Caki2 (cell line): ENCODE measurements around the gene FAM131C. TPM values are rescaled to one million over a fixed set of nuclear protein-coding genes. Genes with fewer than 3 reads are reported as not detected.
"Not testable (repeated sequence)": the region's sequence is repeated elsewhere in the genome, so short reads cannot be mapped to it uniquely, and the experiment has no call there.

ENCODE experiments used
- DNase-seq: peaks from one replicate; pipeline ENCODE4 v3.0.0-alpha.2; 2015; ENCODE audit warnings: low read depth
- in situ Hi-C: cut with HindIII; loops from 2 replicates; pipeline ENCODE4 v1.10.0; 2016; ENCODE audit warnings: low sequenced_read_pairs, low pct_unique_long_range_greater_than_20kb, mixed read lengths
- total RNA-seq: library from RNA; depleted of rRNA; stranded (reverse); fragments of >200 nt; shearing (Covaris generic); gene quantifications from 2 replicates; pipeline ENCODE4 v1.2.3, GENCODE V29; 2014; ENCODE audit warnings: low replicate concordance

FAM131C gene
- total RNA-seq, 1 experiment from 2014 or later = 2.4 TPM

DNA sequence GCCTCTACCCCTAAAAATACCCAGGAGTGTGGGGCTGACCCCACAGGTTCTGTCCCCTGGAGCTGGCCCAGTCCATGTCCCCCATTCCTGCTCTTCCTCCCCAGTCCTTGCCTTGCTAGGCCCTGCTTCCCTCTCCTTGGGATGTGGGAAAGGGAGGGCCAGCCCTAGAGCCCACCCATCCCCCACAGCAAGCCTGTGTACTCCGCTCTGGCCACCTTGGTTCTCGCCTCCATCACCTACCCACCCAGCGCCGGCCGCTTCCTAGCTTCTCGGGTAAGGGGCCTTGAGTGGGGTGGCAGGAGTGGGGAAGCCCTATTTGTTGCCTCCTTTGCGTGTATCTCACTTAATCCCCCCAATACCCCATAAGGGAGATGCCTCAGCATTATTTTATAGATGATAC, 23.1 kb downstream of the FAM131C start:
- no peak for DNase-seq
- in situ Hi-C loops = no loop called here

DNA sequence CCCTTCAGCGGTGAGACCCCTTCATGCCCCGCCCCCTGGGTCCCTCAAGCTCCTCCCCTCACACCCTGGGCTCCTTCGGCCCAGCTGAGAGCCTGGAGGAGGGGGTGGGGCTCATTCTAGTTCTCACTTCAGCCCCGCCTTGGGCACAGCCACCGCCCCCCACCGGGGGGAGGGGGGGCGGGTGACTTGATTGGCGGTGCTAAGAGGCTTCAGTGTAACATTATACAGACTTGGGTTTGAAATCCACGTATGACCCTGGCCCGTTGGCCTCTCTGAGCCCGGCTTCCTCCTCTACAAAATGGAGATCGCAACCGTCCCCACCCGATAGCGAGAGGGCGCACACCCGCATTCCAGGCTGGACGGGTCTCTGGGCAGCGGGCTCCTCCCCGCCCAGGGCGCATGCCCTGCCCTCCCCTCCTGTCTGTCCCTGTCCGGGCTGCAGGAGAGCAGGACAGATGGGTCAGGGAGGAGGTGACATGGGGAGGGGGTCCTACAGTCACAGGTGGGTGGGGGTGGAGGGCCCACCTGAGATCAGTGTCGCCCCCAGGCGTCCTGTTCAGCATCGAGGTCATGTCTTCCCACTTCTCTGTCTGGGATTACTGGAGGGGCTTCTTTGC, 24.8 kb downstream of the FAM131C start:
- no peak for DNase-seq
- in situ Hi-C loops = no loop called here

DNA sequence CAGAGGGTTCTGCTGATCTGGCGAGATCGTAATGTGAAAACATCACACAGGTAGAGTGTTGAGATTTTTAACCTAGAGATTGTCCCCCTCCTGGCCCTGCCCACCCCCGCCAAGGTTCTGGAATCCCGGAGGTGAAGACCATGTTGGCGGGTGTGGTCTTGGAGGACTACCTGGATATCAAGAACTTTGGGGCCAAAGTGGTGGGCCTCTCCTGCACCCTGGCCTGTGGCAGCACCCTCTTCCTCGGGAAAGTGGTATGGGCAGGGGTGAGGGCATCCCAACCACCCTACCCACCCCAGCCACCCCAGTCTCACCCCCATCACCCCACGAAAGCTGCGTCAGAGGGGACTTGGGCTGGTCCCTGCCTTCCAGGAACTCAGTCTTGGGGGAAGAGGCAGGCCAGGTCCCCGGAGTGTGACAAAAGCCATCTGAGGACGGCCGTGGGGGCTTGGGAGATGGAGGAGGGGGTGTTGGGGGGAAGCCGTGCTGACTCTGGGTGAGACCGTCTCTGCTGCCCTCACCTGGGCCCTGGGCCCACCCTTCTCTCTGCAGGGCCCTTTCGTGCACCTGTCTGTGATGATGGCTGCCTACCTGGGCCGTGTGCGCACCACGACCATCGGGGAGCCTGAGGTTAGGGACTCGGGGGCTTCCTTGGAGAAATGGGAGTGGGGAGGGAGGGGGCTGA, 25.5 kb downstream of the FAM131C start:
- in situ Hi-C loops = no loop called here
- no peak for DNase-seq

DNA sequence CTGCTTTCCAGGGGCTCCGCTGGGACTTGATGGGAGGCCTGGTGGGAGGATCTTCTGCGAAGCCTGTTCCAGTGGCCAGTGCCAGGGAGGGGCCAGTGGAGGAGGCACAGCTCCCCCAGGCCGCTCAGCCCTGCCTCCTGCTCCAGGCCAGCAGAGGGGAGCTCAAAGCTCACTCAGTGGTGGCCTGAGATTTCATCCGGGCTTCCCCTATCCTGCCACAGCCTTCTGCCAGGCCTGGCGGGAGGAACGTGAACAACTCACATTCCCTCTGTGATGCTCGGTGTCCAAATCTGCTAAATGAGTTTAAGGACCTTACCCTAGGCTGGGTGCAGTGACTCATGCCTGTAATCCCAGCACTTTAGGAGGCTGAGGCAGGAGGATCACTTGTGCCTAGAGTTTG, 26.6 kb downstream of the FAM131C start:
- in situ Hi-C loops = no loop called here
- no peak for DNase-seq

DNA sequence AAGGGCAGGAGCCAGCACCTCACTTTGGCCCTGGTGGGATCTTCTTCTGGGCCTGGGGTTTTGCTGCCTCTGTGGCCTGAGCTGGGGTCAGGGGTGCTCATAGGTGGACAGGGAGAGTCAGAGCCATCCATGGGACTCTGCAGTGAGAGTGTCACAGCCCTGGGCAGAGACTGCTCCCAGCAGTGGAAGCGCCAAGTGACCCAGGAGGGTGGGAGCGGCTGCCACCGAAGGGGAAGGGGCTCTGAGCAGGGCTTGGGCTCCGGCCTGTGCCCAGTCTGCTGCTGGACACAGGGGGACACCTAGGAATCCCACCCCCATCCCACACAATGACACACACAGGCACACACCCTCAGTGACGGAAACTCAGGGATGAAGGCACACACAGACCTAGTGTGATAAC, 29.5 kb downstream of the FAM131C start:
- DNase-seq = no peak
- in situ Hi-C loops = no loop called here

DNA sequence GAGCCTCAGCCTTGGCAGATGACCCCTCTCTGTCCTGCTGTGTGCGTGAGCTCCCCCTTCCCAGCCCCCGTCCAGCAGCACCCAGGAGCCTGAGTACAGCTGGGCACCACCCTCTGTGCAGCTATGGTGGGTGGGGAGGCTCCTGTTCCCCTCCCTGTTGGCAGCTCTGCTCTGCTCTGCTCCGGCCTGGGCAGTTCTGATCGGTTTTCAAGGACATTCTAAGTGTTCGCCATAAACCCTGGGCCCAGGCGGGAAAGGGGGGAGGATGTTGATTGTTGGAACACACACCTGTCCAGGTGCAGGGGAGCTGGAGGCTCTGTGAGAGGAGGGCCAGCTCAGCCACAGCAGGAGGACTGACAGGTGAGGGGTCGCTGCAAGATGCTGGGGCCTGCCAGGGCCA, 29.9 kb downstream of the FAM131C start, which contains the start of gene CLCNKB:
CLCNKB (plus strand) TSS at position 262 of the 400 bp plus-strand sequence. CDS start 711 bp downstream, outside the sequence.
- in situ Hi-C loops = no loop called here
- no peak for DNase-seq

- in situ Hi-C loops, DNase-seq: not testable (repeated sequence)
These were observed 30.8 kb downstream of the FAM131C start for GRCh38 chr1:16042654-16043053.

DNA sequence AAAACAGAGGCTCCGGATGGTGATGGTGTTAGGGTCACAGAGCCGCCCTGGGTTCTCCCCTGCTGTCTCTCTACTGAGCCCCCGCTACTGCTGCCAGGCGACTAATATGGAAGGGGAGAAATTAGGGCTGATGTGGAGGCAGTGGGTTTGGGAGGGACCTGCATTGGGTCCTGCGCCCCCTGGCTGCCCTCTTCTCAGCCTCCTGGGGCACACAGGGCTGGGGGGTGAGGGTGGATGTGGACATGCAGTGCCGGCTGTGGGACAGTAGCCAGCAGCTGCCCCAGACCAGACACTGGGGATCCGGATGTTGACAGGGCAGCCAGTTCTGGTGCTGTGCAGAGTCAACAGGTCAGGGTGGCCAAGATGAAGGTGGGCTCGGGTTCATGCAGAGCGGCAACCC, 31.4 kb downstream of the FAM131C start:
- in situ Hi-C loops = no loop called here
- no peak for DNase-seq

DNA sequence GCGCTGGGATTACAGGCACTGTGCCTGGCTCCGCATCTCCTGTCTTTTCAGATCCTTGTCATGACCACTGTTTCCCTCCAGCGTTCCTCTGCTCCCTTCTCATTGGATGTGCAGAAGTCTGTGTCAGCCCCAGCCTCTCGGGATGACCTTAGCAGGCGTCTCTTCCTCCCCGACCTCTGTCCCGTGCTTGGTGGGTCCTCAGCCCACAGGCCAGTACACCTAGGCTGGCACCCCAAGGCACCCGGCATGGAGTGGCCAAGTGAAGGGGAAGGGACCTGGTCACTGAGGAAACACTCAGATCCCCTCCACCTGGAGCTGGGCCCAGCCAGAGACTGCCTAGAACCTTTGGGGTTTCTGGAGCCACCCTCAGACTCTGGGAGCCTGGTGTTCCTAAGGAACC, 32.3 kb downstream of the FAM131C start:
- in situ Hi-C loops = no loop called here
- DNase-seq = no peak

- DNase-seq, in situ Hi-C loops: not testable (repeated sequence)
These were observed 33.6 kb downstream of the FAM131C start for GRCh38 chr1:16039871-16040270.

DNA sequence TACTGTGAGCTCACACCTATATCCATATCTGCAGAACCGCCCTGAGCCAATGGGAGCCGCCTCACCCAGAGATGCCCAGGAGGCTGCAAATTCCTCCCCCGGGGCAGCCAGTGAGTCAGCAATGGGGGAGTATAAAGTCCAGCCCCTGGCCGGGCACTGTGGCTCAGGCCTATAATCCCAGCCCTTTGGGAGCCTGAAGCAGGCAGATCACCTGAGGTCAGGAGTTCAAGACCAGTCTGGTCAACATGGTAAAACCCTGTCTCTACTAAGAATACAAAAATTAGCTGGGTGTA, 34.9 kb downstream of the FAM131C start:
- in situ Hi-C loops = no loop called here
- DNase-seq = no peak

DNA sequence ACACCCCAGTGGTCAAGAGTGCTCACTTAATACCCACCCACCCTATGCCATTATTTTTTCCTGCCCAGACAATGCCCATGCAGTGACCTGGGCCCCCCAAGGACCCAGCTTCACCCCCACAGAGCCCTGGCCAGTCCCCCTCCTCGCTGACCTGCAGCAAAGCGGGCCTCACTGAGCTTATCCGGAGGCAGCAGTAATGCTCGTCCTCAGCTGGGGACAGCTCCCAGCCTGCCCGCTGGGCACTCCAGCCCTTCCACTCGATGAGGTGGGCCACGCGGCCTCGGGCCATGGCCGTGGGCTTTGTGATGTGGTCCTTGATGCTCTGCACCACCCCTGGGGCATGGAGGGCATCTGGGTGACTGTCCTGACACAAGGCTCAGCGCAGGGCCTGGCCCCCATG, 37.0 kb downstream of the FAM131C start:
- not testable (repeated sequence) for DNase-seq

DNA sequence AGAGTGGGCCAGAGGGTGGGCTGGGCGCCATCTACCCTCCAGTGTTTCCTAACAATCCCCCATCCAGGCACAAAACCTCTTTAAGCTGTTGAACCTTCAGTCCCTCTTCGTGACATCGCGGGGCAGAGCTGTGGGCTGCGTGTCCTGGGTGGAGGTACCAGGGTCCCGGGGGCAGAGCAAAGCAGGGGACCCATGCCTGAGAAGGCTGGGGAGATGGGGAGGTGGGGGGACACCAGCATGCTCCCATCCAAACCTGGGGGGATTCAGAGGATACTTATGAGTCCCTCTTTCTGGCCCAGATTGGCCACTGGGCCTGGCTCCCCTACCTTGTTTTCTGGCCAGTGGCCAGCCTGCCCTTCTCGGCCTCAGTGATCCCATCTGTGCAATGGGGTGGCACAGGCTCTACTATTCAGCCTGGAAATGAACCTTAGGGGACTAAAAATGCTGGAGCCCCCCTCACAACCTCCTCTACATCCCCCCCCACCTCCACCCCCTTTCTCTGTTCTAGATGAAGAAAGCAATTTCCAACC, 40.3 kb downstream of the FAM131C start:
- in situ Hi-C loops, DNase-seq: not testable (repeated sequence)

More for the DNA sequence above, 37.0 kb downstream of the FAM131C start:
- in situ Hi-C loops = not testable (repeated sequence)

DNA sequence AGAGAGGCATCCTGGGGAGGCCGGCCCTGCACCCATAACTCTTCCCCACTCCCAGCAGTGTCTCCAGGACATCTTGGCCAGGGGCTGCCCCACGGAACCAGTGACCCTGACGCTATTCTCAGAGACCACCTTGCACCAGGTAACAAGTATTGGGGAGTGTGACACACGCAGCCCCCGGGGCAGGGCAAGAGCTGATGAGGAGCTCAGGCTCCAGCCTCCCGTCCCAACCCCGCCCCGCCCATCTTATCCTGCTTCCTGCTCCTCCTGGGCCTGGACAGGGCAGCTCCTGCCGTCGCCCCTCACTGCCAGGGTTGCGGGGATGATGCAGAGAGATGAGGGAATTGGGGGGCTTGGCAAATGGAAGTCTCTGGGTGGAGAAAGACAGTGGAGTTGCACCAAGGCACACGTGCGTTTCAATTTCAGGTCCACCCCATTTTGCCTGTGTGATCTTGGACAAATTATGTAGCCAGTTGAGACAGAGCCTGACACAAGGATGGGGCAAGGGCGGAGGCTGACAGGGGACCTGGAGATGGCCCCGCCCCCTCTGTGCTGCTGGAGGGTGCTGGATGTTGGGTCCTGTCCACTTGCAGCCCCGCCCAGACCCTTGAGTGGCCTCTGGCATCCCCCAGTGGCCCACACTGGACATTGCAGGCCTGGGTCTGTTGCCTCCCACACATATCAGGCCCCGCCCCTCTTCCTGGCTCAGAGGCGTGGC, 40.9 kb downstream of the FAM131C start:
- in situ Hi-C loops = no loop called here

DNA sequence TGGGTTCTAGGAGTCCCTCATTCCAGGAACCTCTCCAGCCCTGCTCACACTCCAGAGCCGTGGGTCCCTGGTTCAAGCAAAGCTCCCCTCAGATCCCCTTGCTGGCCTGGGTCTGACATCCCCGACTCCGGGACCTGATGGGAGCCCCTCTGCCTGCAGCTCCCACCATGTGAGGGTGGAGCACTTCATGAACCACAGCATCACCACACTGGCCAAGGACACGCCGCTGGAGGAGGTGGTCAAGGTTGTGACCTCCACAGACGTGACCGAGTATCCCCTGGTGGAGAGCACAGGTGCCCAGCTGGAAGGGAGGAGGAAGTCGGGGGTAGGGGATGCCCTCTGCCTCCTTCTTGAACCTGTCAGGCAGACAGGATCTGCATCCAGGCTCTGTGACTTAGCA, 41.9 kb downstream of the FAM131C start:
- in situ Hi-C loops = no loop called here
- DNase-seq = no peak

More for the DNA sequence above, 40.9 kb downstream of the FAM131C start:
- DNase-seq = peak; percentile 78

DNA sequence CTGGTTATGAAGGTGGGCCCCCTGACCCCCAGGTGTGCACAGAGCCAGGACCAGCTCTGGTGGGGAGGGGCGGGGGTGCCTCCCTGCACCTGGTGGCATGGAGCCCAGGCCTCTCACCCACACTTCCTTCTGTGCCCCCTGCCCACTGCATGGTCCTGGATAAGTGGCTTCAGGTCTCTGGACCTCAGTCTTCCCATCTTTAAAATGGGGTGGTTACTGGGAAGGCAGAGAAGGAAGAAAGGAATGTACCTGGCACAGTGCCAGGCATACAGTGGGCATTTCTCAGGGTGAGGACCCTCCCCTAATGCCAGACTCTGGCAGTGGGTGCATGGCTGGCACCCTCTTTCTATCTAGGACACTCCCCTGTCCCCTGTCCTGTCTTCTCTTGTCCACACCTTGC, 44.2 kb downstream of the FAM131C start:
- DNase-seq = no peak
- in situ Hi-C loops = no loop called here

DNA sequence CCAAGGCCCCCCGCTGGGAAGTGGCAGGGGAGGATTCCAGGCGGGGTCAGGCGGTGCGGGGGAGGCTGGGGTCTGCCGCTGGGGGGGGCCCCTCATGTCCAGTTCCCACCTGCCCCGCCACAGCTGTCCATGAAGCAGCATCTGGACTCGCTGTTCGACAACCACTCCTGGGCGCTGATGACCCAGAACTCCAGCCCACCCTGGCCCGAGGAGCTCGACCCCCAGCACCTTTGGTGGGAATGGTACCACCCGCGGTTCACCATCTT, 44.5 kb downstream of the FAM131C start:
- in situ Hi-C loops, DNase-seq: not testable (repeated sequence)

DNA sequence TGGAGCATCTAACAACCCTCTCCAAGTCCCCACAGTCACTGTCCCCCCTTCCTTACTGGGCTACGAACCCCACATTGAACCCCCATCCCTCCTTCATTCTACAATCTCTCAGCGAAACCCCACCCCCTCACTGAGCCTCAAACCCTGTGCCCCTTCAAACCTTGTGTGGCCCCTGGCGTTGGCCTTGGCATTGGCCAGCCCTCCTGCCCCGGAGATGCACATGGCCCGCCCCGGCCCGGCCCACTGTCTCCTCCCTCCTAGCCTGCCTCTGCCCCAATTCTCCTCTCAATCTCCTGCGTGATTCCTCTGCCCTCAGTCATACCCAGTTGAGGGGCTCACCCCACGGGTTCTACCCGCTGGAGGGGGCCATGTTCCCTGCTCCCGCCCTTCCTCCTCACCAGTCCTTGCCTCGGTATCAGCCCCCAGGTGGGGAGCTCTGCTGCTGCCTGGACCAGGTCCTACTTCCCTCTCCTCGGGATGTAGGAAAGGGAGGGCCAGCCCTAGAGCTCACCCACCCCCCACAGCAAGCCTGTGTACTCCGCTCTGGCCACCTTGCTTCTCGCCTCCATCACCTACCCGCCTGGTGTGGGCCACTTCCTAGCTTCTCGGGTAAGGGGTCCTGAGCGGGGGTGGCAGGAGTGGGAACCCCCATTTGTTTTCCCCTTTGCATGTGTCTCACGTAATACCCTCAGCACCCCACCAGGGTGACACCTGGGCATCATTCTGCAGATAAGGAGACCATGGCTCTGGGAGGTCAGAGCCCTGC, 45.0 kb downstream of the FAM131C start:
- in situ Hi-C loops = no loop called here
- no peak for DNase-seq
